ENCODE data around the gene HMX3. TPM values are rescaled to one million over a fixed set of nuclear protein-coding genes. Genes with fewer than 3 reads are reported as not detected.

The HMX3 gene
- total RNA-seq, 1 experiment from 2014 or later, result not detected

GRCh38 chr10:123133541-123134342, 2.0 kb upstream of the HMX3 start:
- no peak for TF ChIP-seq CTCF (IDR thresholded peaks at IDR 0.05; ENCODE audit: insufficient read depth in 1 of 2, low read depth in 1 of 2, low read length in 1 of 2, severe bottlenecking in 1 of 2, unreplicated experiment in 1 of 2)
- intact Hi-C loops (cut with micrococcal nuclease; ENCODE audit: unreplicated experiment), result loop anchor here (1.0 to 2.0 kb wide), 4 partner anchors 90 to 426 kb away; no protein-coding TSS in a partner anchor
- Histone ChIP-seq H3K9me3 (no peaks in the 10 kb centered on the region), H3K36me3 (ENCODE audit: control insufficient read depth, insufficient read depth, low read length) (no peaks in the 10 kb centered on the region), H3K27me3 (replicated peaks; ENCODE audit: control insufficient read depth, insufficient read depth, low read length) (peaks cover 8% of the 10 kb centered on the region), H3K4me1 (peaks cover 20% of the 10 kb centered on the region), H3K4me3 (ENCODE audit: low read depth, low read length) (no peak overlapping the region)
- BruUV-seq (replicated peaks), result no TSS peak
- POLR2A ChIA-PET, result no interaction called here
- Mint-ChIP-seq H3K4me3 (ENCODE audit: unreplicated experiment) (peak overlapping the region; percentile 37), H3K27ac (ENCODE audit: unreplicated experiment) (no peak overlapping the region), H3K36me3 (ENCODE audit: insufficient read depth, unreplicated experiment) (no peaks in the 10 kb centered on the region), H3K9me3 (ENCODE audit: unreplicated experiment) (no peaks in the 10 kb centered on the region), H3K4me1 (ENCODE audit: low read depth, unreplicated experiment) (no peaks in the 10 kb centered on the region), H3K27me3 (ENCODE audit: insufficient read depth, unreplicated experiment) (peaks cover 27% of the 10 kb centered on the region)
- no peak for DNase-seq
- CTCF ChIA-PET, result interaction anchor here (0.6 to 2.2 kb wide), 5 partner anchors 11 to 247 kb away, joined by 3 to 9 read pairs (median 7); partner anchors contain the start of gene BUB3

DNA sequence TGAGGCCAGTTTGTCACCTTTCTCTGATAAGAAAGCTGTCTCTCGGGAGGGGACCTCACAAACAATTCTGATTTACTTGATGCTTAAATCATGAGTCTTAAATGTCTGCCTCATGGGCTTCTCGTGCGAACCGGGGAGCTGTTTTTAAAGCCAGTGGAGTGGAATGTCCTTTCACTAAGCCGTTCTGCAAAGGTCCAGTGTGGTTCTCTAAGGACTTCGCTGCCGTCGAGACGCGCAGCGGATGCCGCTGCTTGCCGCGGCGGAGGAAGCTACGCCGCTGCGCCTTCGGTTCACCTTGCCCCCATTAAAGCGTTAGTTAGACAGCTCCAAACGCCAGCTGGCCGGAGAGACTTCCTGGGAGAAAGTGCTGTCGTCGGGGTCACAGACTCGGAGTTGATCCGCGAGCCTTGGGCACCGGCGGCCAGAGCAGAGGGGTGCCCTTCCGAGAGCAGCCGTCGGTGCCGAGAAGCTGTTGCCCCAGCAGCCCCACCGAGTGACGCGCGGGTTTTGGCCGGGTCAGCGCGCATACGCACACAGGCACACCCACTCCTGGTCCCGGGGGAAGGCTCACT, 1.3 kb upstream of the HMX3 start:
- H3K27me3 Mint-ChIP-seq (ENCODE audit: insufficient read depth, unreplicated experiment), result peaks cover 22% of the 10 kb centered on the region
- intact Hi-C loops (cut with micrococcal nuclease; ENCODE audit: unreplicated experiment), result no loop called here
- H3K9me3 ChIP-seq, result no peaks in the 10 kb centered on the region
- peak overlapping the region; percentile 37 for H3K4me3 Mint-ChIP-seq (ENCODE audit: unreplicated experiment)
- peak overlapping the region; percentile 35; the same call in 1 of the 2 replicates for H3K4me3 ChIP-seq (ENCODE audit: low read depth, low read length)
- no peaks in the 10 kb centered on the region for H3K9me3 Mint-ChIP-seq (ENCODE audit: unreplicated experiment)
- no peaks in the 10 kb centered on the region for H3K36me3 Mint-ChIP-seq (ENCODE audit: insufficient read depth, unreplicated experiment)
- DNase-seq, result no peak
- peaks cover 23% of the 10 kb centered on the region for H3K4me1 ChIP-seq
- no peak for TF ChIP-seq CTCF (IDR thresholded peaks at IDR 0.05; ENCODE audit: insufficient read depth in 1 of 2, low read depth in 1 of 2, low read length in 1 of 2, severe bottlenecking in 1 of 2, unreplicated experiment in 1 of 2)
- H3K27me3 ChIP-seq (replicated peaks; ENCODE audit: control insufficient read depth, insufficient read depth, low read length), result peaks cover 8% of the 10 kb centered on the region
- peaks cover 6% of the 10 kb centered on the region for H3K4me1 Mint-ChIP-seq (ENCODE audit: low read depth, unreplicated experiment)
- CTCF ChIA-PET, result interaction anchor here (1.1 to 2.2 kb wide), 3 partner anchors 17 to 246 kb away, joined by 5 to 8 read pairs (median 7); partner anchors contain the start of gene BUB3
- POLR2A ChIA-PET, result no interaction called here
- H3K27ac Mint-ChIP-seq (ENCODE audit: unreplicated experiment), result no peak overlapping the region
- BruUV-seq (replicated peaks), result no TSS peak
- no peaks in the 10 kb centered on the region for H3K36me3 ChIP-seq (ENCODE audit: control insufficient read depth, insufficient read depth, low read length)

- H3K4me3 ChIP-seq (ENCODE audit: low read depth, low read length), result peak overlapping the region; percentile 35
- ChIA-PET CTCF (interaction anchor here (1.1 to 2.2 kb wide), 3 partner anchors 16 to 246 kb away, joined by 5 to 8 read pairs (median 7); partner anchors contain the start of gene BUB3), POLR2A (no interaction called here)
- no peak for DNase-seq
- no peaks in the 10 kb centered on the region for H3K36me3 ChIP-seq (ENCODE audit: control insufficient read depth, insufficient read depth, low read length)
- no peaks in the 10 kb centered on the region for H3K36me3 Mint-ChIP-seq (ENCODE audit: insufficient read depth, unreplicated experiment)
- no peak for TF ChIP-seq CTCF (IDR thresholded peaks at IDR 0.05; ENCODE audit: insufficient read depth in 1 of 2, low read depth in 1 of 2, low read length in 1 of 2, severe bottlenecking in 1 of 2, unreplicated experiment in 1 of 2)
- H3K27me3 Mint-ChIP-seq (ENCODE audit: insufficient read depth, unreplicated experiment), result peaks cover 22% of the 10 kb centered on the region
- no peak overlapping the region for H3K27ac Mint-ChIP-seq (ENCODE audit: unreplicated experiment)
- no peaks in the 10 kb centered on the region for H3K9me3 Mint-ChIP-seq (ENCODE audit: unreplicated experiment)
- H3K4me3 Mint-ChIP-seq (ENCODE audit: unreplicated experiment), result peak overlapping the region; percentile 56
- H3K4me1 Mint-ChIP-seq (ENCODE audit: low read depth, unreplicated experiment), result peaks cover 7% of the 10 kb centered on the region
- H3K27me3 ChIP-seq (replicated peaks; ENCODE audit: control insufficient read depth, insufficient read depth, low read length), result peaks cover 8% of the 10 kb centered on the region
- intact Hi-C loops (cut with micrococcal nuclease; ENCODE audit: unreplicated experiment), result no loop called here
- no peaks in the 10 kb centered on the region for H3K9me3 ChIP-seq
- BruUV-seq (replicated peaks), result no TSS peak
- peaks cover 23% of the 10 kb centered on the region for H3K4me1 ChIP-seq
Observed at GRCh38 chr10:123134915-123135414, 805 bp upstream of the HMX3 start.
